ENCODE data around the gene MED22. TPM values are rescaled to one million over a fixed set of nuclear protein-coding genes. Genes with fewer than 3 reads are reported as not detected.

The MED22 gene
- total and polyA plus RNA-seq, 2 experiments from 2014 or later = 18.8 to 23.4 TPM

DNA sequence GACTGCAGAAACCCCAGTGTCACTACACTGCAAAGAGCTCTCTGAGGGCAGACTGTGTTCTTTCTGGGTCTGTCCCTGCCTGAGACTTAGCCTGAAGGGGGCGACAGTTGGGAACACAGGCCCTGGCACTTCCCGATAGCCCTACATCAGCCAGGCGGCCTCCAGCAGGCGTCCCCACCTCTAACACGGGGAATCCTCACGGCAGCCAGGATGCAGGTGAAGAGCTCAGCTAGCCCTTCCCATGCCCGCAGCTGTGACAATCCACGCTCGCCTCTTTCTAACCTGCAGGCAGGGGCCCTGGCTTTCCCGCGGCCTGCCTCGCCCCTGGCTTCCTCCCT lies 5.9 kb downstream of the MED22 start:
- Histone ChIP-seq H3K9me2 (replicated peaks; ENCODE audit: insufficient read depth) (no peaks in the 10 kb centered on the region), H3K4me3 (no peak overlapping the region), H3K4me2 (no peak overlapping the region), H4K20me1 (ENCODE audit: insufficient read depth, poor library complexity, severe bottlenecking) (no peaks in the 10 kb centered on the region), H3K27ac (no peak overlapping the region), H3K79me2 (peaks cover 17% of the 10 kb centered on the region), H3K27me3 (no peaks in the 10 kb centered on the region), H3K9me3 (ENCODE audit: low read depth) (no peaks in the 10 kb centered on the region), H2AFZ (no peak overlapping the region), H3K4me1 (ENCODE audit: insufficient read depth) (no peaks in the 10 kb centered on the region), H3K36me3 (replicated peaks; ENCODE audit: insufficient read depth, low read depth) (no peaks in the 10 kb centered on the region)
- DNase-seq (ENCODE audit: low spot score) = no peak
- TF ChIP-seq EZH2 (IDR thresholded peaks at IDR 0.05; ENCODE audit: borderline replicate concordance) (no peak), EZH2phosphoT487 (IDR thresholded peaks at IDR 0.05; ENCODE audit: low read depth, severe bottlenecking, unreplicated experiment) (no peak)
- TF ChIP-seq, protein P1, sequence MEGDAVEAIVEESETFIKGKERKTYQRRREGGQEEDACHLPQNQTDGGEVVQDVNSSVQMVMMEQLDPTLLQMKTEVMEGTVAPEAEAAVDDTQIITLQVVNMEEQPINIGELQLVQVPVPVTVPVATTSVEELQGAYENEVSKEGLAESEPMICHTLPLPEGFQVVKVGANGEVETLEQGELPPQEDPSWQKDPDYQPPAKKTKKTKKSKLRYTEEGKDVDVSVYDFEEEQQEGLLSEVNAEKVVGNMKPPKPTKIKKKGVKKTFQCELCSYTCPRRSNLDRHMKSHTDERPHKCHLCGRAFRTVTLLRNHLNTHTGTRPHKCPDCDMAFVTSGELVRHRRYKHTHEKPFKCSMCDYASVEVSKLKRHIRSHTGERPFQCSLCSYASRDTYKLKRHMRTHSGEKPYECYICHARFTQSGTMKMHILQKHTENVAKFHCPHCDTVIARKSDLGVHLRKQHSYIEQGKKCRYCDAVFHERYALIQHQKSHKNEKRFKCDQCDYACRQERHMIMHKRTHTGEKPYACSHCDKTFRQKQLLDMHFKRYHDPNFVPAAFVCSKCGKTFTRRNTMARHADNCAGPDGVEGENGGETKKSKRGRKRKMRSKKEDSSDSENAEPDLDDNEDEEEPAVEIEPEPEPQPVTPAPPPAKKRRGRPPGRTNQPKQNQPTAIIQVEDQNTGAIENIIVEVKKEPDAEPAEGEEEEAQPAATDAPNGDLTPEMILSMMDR (IDR thresholded peaks at IDR 0.05; ENCODE audit: poor library complexity) = no peak
- WGBS (ENCODE audit: low lambda C conversion rate, missing lambda C conversion rate) = 82% methylated on average over 12 of the region's 12 CpGs

DNA sequence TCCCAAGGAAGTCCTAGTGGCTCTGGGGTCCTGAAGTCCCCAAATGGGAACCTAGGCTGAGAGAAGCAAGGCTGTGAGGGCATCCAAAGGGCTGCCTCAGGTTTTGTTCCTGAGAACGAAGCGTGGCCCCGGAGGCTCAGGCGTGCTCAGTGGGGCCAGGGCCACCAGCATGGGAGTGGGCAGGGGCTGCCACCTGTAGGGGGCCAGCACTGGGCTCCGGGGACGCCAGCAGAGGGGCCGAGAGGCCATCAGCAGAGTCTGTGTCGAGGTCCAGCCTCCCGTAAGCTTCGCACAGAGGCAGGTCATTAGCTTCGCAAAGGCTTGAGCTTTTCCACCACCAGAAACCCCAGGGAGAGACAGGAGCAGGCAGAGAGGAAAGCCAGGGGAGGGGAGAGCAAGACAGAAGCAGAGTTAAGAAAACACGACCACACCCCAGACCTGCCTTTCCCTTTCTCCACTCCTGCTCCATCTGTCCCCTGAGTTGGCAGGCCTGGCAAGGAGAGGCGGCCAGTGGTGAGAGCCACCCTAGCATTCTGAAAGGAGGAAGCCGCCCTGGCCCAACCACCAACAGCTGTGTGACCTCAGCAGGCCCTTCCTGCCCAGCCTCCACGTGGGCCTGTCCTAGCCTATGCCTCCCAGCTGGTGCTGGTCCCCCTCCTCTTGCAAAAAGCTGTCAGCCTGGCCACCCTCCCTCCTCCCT lies 6.4 kb downstream of the MED22 start:
- Histone ChIP-seq H3K79me2 (peaks cover 13% of the 10 kb centered on the region), H3K4me2 (no peak overlapping the region), H3K27ac (no peak overlapping the region), H3K9me2 (replicated peaks; ENCODE audit: insufficient read depth) (no peaks in the 10 kb centered on the region), H3K4me1 (ENCODE audit: insufficient read depth) (no peaks in the 10 kb centered on the region), H3K9me3 (ENCODE audit: low read depth) (no peaks in the 10 kb centered on the region), H3K27me3 (no peaks in the 10 kb centered on the region), H2AFZ (no peak overlapping the region), H4K20me1 (ENCODE audit: insufficient read depth, poor library complexity, severe bottlenecking) (no peaks in the 10 kb centered on the region), H3K4me3 (no peak overlapping the region), H3K36me3 (replicated peaks; ENCODE audit: insufficient read depth, low read depth) (no peaks in the 10 kb centered on the region)
- TF ChIP-seq EZH2phosphoT487 (IDR thresholded peaks at IDR 0.05; ENCODE audit: low read depth, severe bottlenecking, unreplicated experiment) (no peak), EZH2 (IDR thresholded peaks at IDR 0.05; ENCODE audit: borderline replicate concordance) (no peak)
- TF ChIP-seq, protein P1 (IDR thresholded peaks at IDR 0.05; ENCODE audit: poor library complexity) = no peak
- WGBS (ENCODE audit: low lambda C conversion rate, missing lambda C conversion rate) = 97% methylated on average over 13 of the region's 15 CpGs
- no peak for DNase-seq (ENCODE audit: low spot score)

DNA sequence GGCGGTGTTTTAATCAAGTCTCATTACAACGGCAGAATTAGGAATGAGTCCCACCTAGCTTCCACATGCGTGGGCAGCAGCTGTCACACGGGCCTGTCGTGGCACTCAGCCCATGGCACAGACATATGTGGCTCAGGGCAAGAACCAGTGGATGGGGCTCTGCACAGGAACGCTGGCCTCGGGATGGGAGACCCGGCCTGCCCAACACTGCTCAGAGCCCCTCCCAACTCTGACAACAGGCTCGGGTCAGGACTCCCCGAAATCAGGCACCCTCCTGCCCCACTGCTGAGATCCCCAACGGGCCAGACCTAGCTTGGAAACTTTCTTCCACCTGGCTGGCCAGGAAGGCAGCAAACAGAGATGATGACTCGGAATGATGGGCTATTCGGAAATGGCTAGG lies 7.0 kb downstream of the MED22 start:
- Histone ChIP-seq H3K4me3 (no peak overlapping the region), H3K27me3 (no peaks in the 10 kb centered on the region), H3K36me3 (replicated peaks; ENCODE audit: insufficient read depth, low read depth) (no peaks in the 10 kb centered on the region), H2AFZ (no peak overlapping the region), H3K9me2 (replicated peaks; ENCODE audit: insufficient read depth) (no peaks in the 10 kb centered on the region), H3K79me2 (peaks cover 7% of the 10 kb centered on the region), H3K9me3 (ENCODE audit: low read depth) (no peaks in the 10 kb centered on the region), H3K4me2 (no peak overlapping the region), H3K4me1 (ENCODE audit: insufficient read depth) (no peaks in the 10 kb centered on the region), H3K27ac (no peak overlapping the region), H4K20me1 (ENCODE audit: insufficient read depth, poor library complexity, severe bottlenecking) (no peaks in the 10 kb centered on the region)
- DNase-seq (ENCODE audit: low spot score) = no peak
- WGBS (ENCODE audit: low lambda C conversion rate, missing lambda C conversion rate) = 95% methylated on average over 13 of the region's 13 CpGs
- TF ChIP-seq EZH2phosphoT487 (IDR thresholded peaks at IDR 0.05; ENCODE audit: low read depth, severe bottlenecking, unreplicated experiment) (no peak), EZH2 (IDR thresholded peaks at IDR 0.05; ENCODE audit: borderline replicate concordance) (no peak)
- TF ChIP-seq, protein P1 (IDR thresholded peaks at IDR 0.05; ENCODE audit: poor library complexity) = no peak
